ENCODE results near the gene EPHA10. TPM values are rescaled to one million over a fixed set of nuclear protein-coding genes. Genes with fewer than 3 reads are reported as not detected.
A peak's percentile ranks its signal among the peaks of the same experiment; 100 is the strongest.

EPHA10 gene
- total RNA-seq, 4 donors from 2014 or later = 0.17 TPM; not detected in 3

GRCh38 chr1:37809942-37810341 lies 45.0 kb upstream of the EPHA10 start:
- H3K4me1 ChIP-seq = peaks cover 44% of the 10 kb centered on the region in 2 donors
- ATAC-seq (no peak), DNase-seq (no peak)
- no peaks in the 10 kb centered on the region for H3K9me3 ChIP-seq
- H3K36me3 ChIP-seq = peaks cover 0 to 18% of the 10 kb centered on the region in 2 donors
- peak overlapping the region; percentile 89 to 98 (median 96) for H3K27ac ChIP-seq
- intact Hi-C loops (cut with DNase I; ENCODE audit: low total_unique reads) = loop anchor here (2.0 to 5.0 kb wide), 3 partner anchors 117 to 1049 kb away; partner anchors contain the start of genes CDCA8, INPP5B and RRAGC
- in situ Hi-C loops (cut with MboI; ENCODE audit: low sequenced_read_pairs in 4 of 4) = loop anchor here in 2 of 4 donors (5.0 to 10.0 kb wide), 2 partner anchors 47 to 55 kb away; partner anchors contain the start of gene MTF1 (in 1 of the 2)
- H3K4me3 ChIP-seq = no peak overlapping the region
- TF ChIP-seq POLR2A (IDR thresholded peaks at IDR 0.05) (no peak), CTCF (IDR thresholded peaks at IDR 0.05 in 4 of 5, conservative IDR thresholded peaks at IDR 0.05 in 1 of 5) (no peak)
- no peaks in the 10 kb centered on the region for H3K27me3 ChIP-seq

GRCh38 chr1:37808369-37809319 lies 43.7 kb upstream of the EPHA10 start:
- Histone ChIP-seq H3K4me3 (peak overlapping the region; percentile 74 to 93 (median 87)), H3K27me3 (no peaks in the 10 kb centered on the region), H3K27ac (peak overlapping the region; percentile 89 to 98 (median 96)), H3K9me3 (no peaks in the 10 kb centered on the region), H3K36me3 (peaks cover 0 to 31% of the 10 kb centered on the region in 2 donors), H3K4me1 (peaks cover 34 to 35% of the 10 kb centered on the region in 2 donors)
- DNase-seq (peak in 1 of 2 donors; percentile 53), ATAC-seq (peak; percentile 60 to 69)
- TF ChIP-seq POLR2A (IDR thresholded peaks at IDR 0.05) (peak; percentile 17 to 33), CTCF (IDR thresholded peaks at IDR 0.05 in 4 of 5, conservative IDR thresholded peaks at IDR 0.05 in 1 of 5) (no peak)
- intact Hi-C loops (cut with DNase I; ENCODE audit: low total_unique reads) (loop anchor here (1.0 to 2.0 kb wide), 4 partner anchors 51 to 1050 kb away; partner anchors contain the start of genes CDCA8, MTF1 and RRAGC), in situ Hi-C loops (cut with MboI; ENCODE audit: low sequenced_read_pairs in 4 of 4) (loop anchor here in 2 of 4 donors (5.0 to 10.0 kb wide), 2 partner anchors 49 to 56 kb away; partner anchors contain the start of gene MTF1 (in 1 of the 2))

- peak; percentile 90 to 92 for DNase-seq
- in situ Hi-C loops (cut with MboI; ENCODE audit: low sequenced_read_pairs in 4 of 4) = loop anchor here in 2 of 4 donors (5.0 to 10.0 kb wide), 2 partner anchors 50 to 57 kb away; partner anchors contain the start of gene MTF1 (in 1 of the 2)
- TF ChIP-seq POLR2A (IDR thresholded peaks at IDR 0.05) (peak; percentile 89 to 93), CTCF (IDR thresholded peaks at IDR 0.05 in 4 of 5, conservative IDR thresholded peaks at IDR 0.05 in 1 of 5) (no peak)
- peak; percentile 85 to 94 for ATAC-seq
- H3K27ac ChIP-seq = peak within 1 kb of the TSS; percentile 89 to 98 (median 96)
- no peaks in the 10 kb centered on the region for H3K9me3 ChIP-seq
- peak within 1 kb of the TSS; percentile 74 to 93 (median 87) for H3K4me3 ChIP-seq
- peaks cover 0 to 40% of the 10 kb centered on the region in 2 donors for H3K36me3 ChIP-seq
- H3K4me1 ChIP-seq = peaks cover 29 to 34% of the 10 kb centered on the region in 2 donors
- H3K27me3 ChIP-seq = no peaks in the 10 kb centered on the region
- intact Hi-C loops (cut with DNase I; ENCODE audit: low total_unique reads) = loop anchor here (1.0 to 2.0 kb wide), 4 partner anchors 52 to 1051 kb away; partner anchors contain the start of genes CDCA8, MTF1 and RRAGC
Measured at GRCh38 chr1:37807555-37808368, 42.8 kb upstream of the EPHA10 start, which contains the start of the genes C1orf122 and YRDC. C1orf122 (plus strand) TSS chr1:37807790; CDS start chr1:37808405, 615 bp downstream. YRDC (minus strand) TSS chr1:37808208; CDS start chr1:37808180, 28 bp downstream.

- H3K4me3 ChIP-seq = peak overlapping the region; percentile 74 to 93 (median 87)
- no peaks in the 10 kb centered on the region for H3K9me3 ChIP-seq
- no peaks in the 10 kb centered on the region for H3K27me3 ChIP-seq
- intact Hi-C loops (cut with DNase I; ENCODE audit: low total_unique reads) (no loop called here), in situ Hi-C loops (cut with MboI; ENCODE audit: low sequenced_read_pairs in 4 of 4) (loop anchor here in 2 of 4 donors (5.0 to 10.0 kb wide), 2 partner anchors 50 to 58 kb away; partner anchors contain the start of gene MTF1 (in 1 of the 2))
- no peak for TF ChIP-seq POLR2A (IDR thresholded peaks at IDR 0.05)
- TF ChIP-seq CTCF (IDR thresholded peaks at IDR 0.05 in 4 of 5, conservative IDR thresholded peaks at IDR 0.05 in 1 of 5) = no peak
- H3K4me1 ChIP-seq = peaks cover 29 to 34% of the 10 kb centered on the region in 2 donors
- DNase-seq = no peak
- H3K36me3 ChIP-seq = peaks cover 0 to 46% of the 10 kb centered on the region in 2 donors
- H3K27ac ChIP-seq = peak overlapping the region; percentile 89 to 98 (median 96)
- no peak for ATAC-seq
Measured at GRCh38 chr1:37807220-37807554, 42.3 kb upstream of the EPHA10 start.
